IMR-90 (cell line): ENCODE data around the gene DICER1. TPM values are rescaled to one million over a fixed set of nuclear protein-coding genes. Genes with fewer than 3 reads are reported as not detected.

Source experiments
- ATAC-seq: fragments of 200-7000 bp; cut with Tn5 transposase; 2 replicates; pipeline ENCODE4 v1.9.1; 2020; ENCODE audit warnings: low read depth, mild to moderate bottlenecking, moderate library complexity
- BruUV-seq: library from RNA; stranded (reverse); fragments of 400-500 nt; replicated peaks from 2 replicates; lab custom pipeline; 2021; lab: Mats Ljungman, UMichigan
- CTCF ChIA-PET: fragments of 300-600 bp; formaldehyde crosslinking; extraction: SDS; loops from one replicate; lab custom pipeline; 2021; ENCODE audit warnings: antibody characterized with exemption; lab: Yijun Ruan, JAX
- POLR2A ChIA-PET: fragments of 300-600 bp; sonication (Branson Sonifier 250); formaldehyde crosslinking; loops from one replicate; lab custom pipeline; 2022; ENCODE audit warnings: antibody characterized with exemption; ENCODE audit not compliant: unreplicated experiment; lab: Charles Lee
- DNase-seq: peaks from one replicate; pipeline ENCODE4 v3.0.0; 2013
- H2AFZ ChIP-seq: replicated peaks from 2 replicates; pipeline ENCODE3; 2013; ENCODE audit warnings: low read length, mild to moderate bottlenecking; ENCODE audit not compliant: poor library complexity
- H2AK5ac ChIP-seq: 2 replicates; pipeline ENCODE4 v1.6.1; 2013; ENCODE audit warnings: low read depth, low read length, inconsistent platforms
- H2AK9ac ChIP-seq: replicated peaks from 2 replicates; pipeline ENCODE3; 2013; ENCODE audit warnings: mild to moderate bottlenecking, low read depth, low read length, moderate library complexity; ENCODE audit not compliant: poor library complexity
- H2BK120ac ChIP-seq: 2 replicates; pipeline ENCODE4 v1.6.1; 2013; ENCODE audit warnings: low read depth, low read length, inconsistent platforms
- H2BK15ac ChIP-seq: 3 replicates; pipeline ENCODE4 v1.6.1; 2013; ENCODE audit warnings: low read depth, low read length, inconsistent platforms
- H2BK20ac ChIP-seq: 2 replicates; pipeline ENCODE4 v1.6.1; 2013; ENCODE audit warnings: low read depth, mild to moderate bottlenecking, inconsistent platforms, low read length, moderate library complexity
- H2BK5ac ChIP-seq: 2 replicates; pipeline ENCODE4 v1.6.1; 2013; ENCODE audit warnings: mild to moderate bottlenecking, low read depth, low read length, inconsistent platforms; ENCODE audit not compliant: poor library complexity, severe bottlenecking
- H3K14ac ChIP-seq: replicated peaks from 2 replicates; pipeline ENCODE4 v1.6.1; 2013; ENCODE audit warnings: low read depth, low read length, inconsistent platforms
- H3K18ac ChIP-seq: 2 replicates; pipeline ENCODE4 v1.6.1; 2013; ENCODE audit warnings: low read depth, low read length, control low read depth
- H3K23ac ChIP-seq: 2 replicates; pipeline ENCODE4 v1.6.1; 2013; ENCODE audit warnings: low read depth, low read length, inconsistent platforms
- H3K27ac ChIP-seq: 2 replicates; pipeline ENCODE4 v1.5.1; 2013; ENCODE audit warnings: mild to moderate bottlenecking, control low read depth, low read length; ENCODE audit not compliant: insufficient read depth
- H3K27me3 ChIP-seq: 2 replicates; pipeline ENCODE4 v1.6.1; 2013; ENCODE audit warnings: low read length; ENCODE audit not compliant: control insufficient read depth, insufficient read depth
- H3K36me3 ChIP-seq: 2 replicates; pipeline ENCODE4 v1.6.1; 2013; ENCODE audit warnings: low read length, mixed read lengths; ENCODE audit not compliant: control insufficient read depth, insufficient read depth
- H3K4ac ChIP-seq: 2 replicates; pipeline ENCODE4 v1.6.1; 2013; ENCODE audit warnings: low read depth, low read length, inconsistent platforms
- H3K4me1 ChIP-seq: 2 replicates; pipeline ENCODE4 v1.6.1; 2013; ENCODE audit warnings: low read length, mixed read lengths; ENCODE audit not compliant: control insufficient read depth, insufficient read depth
- H3K4me2 ChIP-seq: 2 replicates; pipeline ENCODE4 v1.6.1; 2013; ENCODE audit warnings: low read depth, mild to moderate bottlenecking, control low read depth, low read length, moderate library complexity
- H3K4me3 ChIP-seq: 2 replicates; pipeline ENCODE4 v1.5.1; 2013; ENCODE audit warnings: low read depth, mild to moderate bottlenecking, control low read depth, low read length, moderate library complexity; ENCODE audit not compliant: insufficient read depth
- H3K56ac ChIP-seq: 2 replicates; pipeline ENCODE4 v1.6.1; 2013; ENCODE audit warnings: low read length, inconsistent platforms; ENCODE audit not compliant: insufficient read depth; ENCODE audit errors: extremely low read depth
- H3K79me1 ChIP-seq, 2 experiments: 2 replicates each; pipeline ENCODE4 v1.6.1; 2013; ENCODE audit warnings: low read length in 2 of 2, inconsistent platforms in 1 of 2, low read depth in 1 of 2
- H3K9ac ChIP-seq: 2 replicates; pipeline ENCODE4 v1.6.1; 2013; ENCODE audit warnings: low read depth, low read length, control low read depth
- H3K9me1 ChIP-seq: 2 replicates; pipeline ENCODE4 v1.6.1; 2013; ENCODE audit warnings: low read length, inconsistent platforms; ENCODE audit not compliant: insufficient read depth
- H3K9me3 ChIP-seq: 2 replicates; pipeline ENCODE4 v1.6.1; 2013; ENCODE audit warnings: low read length; ENCODE audit not compliant: control insufficient read depth, insufficient read depth
- H4K20me1 ChIP-seq: 2 replicates; pipeline ENCODE4 v1.6.1; 2013; ENCODE audit warnings: low read length, inconsistent platforms; ENCODE audit not compliant: insufficient read depth
- H4K5ac ChIP-seq: 2 replicates; pipeline ENCODE4 v1.6.1; 2013; ENCODE audit warnings: mild to moderate bottlenecking, low read depth, low read length, control low read depth
- H4K8ac ChIP-seq, 2 experiments: 2 replicates each; pipeline ENCODE4 v1.6.1; 2013; ENCODE audit warnings: low read depth in 2 of 2, low read length in 2 of 2, control low read depth in 1 of 2, inconsistent platforms in 1 of 2
- H4K91ac ChIP-seq: 2 replicates; pipeline ENCODE4 v1.6.1; 2013; ENCODE audit warnings: low read depth, low read length, inconsistent platforms; ENCODE audit not compliant: insufficient read depth
- BHLHE40 ChIP-seq: fragments of 150-350 bp; IDR thresholded peaks from 2 replicates; pipeline ENCODE4 v1.6.1; 2016; ENCODE audit warnings: mild to moderate bottlenecking, low read depth, low read length
- CEBPB ChIP-seq: IDR thresholded peaks from 2 replicates; pipeline ENCODE4 v1.6.1; 2012; ENCODE audit warnings: low read depth, low read length, improper control_type of control experiment
- CHD1 ChIP-seq: IDR thresholded peaks from 2 replicates; pipeline ENCODE4 v1.6.1; 2012; ENCODE audit warnings: low read depth, low read length, improper control_type of control experiment
- FOS ChIP-seq: fragments of 150-350 bp; IDR thresholded peaks from 2 replicates; pipeline ENCODE4 v1.6.1; 2016; ENCODE audit warnings: low read depth, low read length
- MAFK ChIP-seq: IDR thresholded peaks from 2 replicates; pipeline ENCODE4 v1.6.1; 2012; ENCODE audit warnings: low read depth, low read length, improper control_type of control experiment
- MAZ ChIP-seq: IDR thresholded peaks from 2 replicates; pipeline ENCODE4 v1.6.1; 2012; ENCODE audit warnings: low read depth, mild to moderate bottlenecking, low read length, improper control_type of control experiment, moderate library complexity, borderline replicate concordance
- MXI1 ChIP-seq: IDR thresholded peaks from 2 replicates; pipeline ENCODE4 v1.6.1; 2012; ENCODE audit warnings: low read depth, mild to moderate bottlenecking, low read length, moderate library complexity, borderline replicate concordance
- NFE2L2 ChIP-seq: fragments of 150-350 bp; IDR thresholded peaks from 2 replicates; pipeline ENCODE4 v1.6.1; 2016; ENCODE audit warnings: low read depth, mild to moderate bottlenecking, low read length
- POLR2A ChIP-seq: IDR thresholded peaks from 2 replicates; pipeline ENCODE4 v1.6.1; 2012; ENCODE audit warnings: mild to moderate bottlenecking, low read depth, low read length
- RAD21 ChIP-seq: IDR thresholded peaks from 2 replicates; pipeline ENCODE4 v1.6.1; 2012; ENCODE audit warnings: low read length, improper control_type of control experiment
- RCOR1 ChIP-seq: IDR thresholded peaks from 2 replicates; pipeline ENCODE4 v1.6.1; 2012; ENCODE audit warnings: mild to moderate bottlenecking, low read length, improper control_type of control experiment; ENCODE audit not compliant: insufficient replicate concordance
- RFX5 ChIP-seq: IDR thresholded peaks from 2 replicates; pipeline ENCODE4 v1.8.0; 2012; ENCODE audit warnings: low read depth, mild to moderate bottlenecking, low read length, moderate library complexity
- SMC3 ChIP-seq: fragments of 150-350 bp; IDR thresholded peaks from 2 replicates; pipeline ENCODE4 v1.6.1; 2016; ENCODE audit warnings: low read depth, mild to moderate bottlenecking, antibody characterized with exemption, low read length, moderate library complexity
- WGBS, 2 experiments: methylation state at CpG; one replicate each; pipeline versions ENCODE4 v1.1.5 to v1.1.7; 2013; ENCODE audit warnings: missing lambda C conversion rate in 2 of 2; ENCODE audit not compliant: insufficient read length in 1 of 2; ENCODE audit errors: extremely low coverage in 2 of 2; 5-methylcytosine and 5-hydroxymethylcytosine counted together
- dilution Hi-C: fragments of 300-500 bp; cut with HindIII; formaldehyde crosslinking; loops from one replicate; pipeline ENCODE4 v1.14.3; 2018; ENCODE audit warnings: low sequenced_read_pairs; ENCODE audit not compliant: unreplicated experiment
- in situ Hi-C: fragments of 300-500 bp; cut with MboI; formaldehyde crosslinking; loops from 3 replicates; pipeline ENCODE4 v1.14.3; 2019; ENCODE audit warnings: low sequenced_read_pairs, inconsistent platforms, mixed read lengths
- intact Hi-C: fragments of 100-400 bp; cut with micrococcal nuclease; formaldehyde crosslinking; loops from 2 replicates; pipeline ENCODE4 v1.10.0; 2022
- polyA plus RNA-seq, 3 experiments: library from polyadenylated mRNA; depleted of rRNA; stranded (reverse); fragments of >200 nt; gene quantifications; 2 replicates each; pipeline ENCODE4 v1.2.3, GENCODE V29; 2012; ENCODE audit warnings: low replicate concordance in 1 of 3
- total RNA-seq: library from RNA; depleted of rRNA; stranded (reverse); fragments of >200 nt; gene quantifications from 2 replicates; pipeline ENCODE4 v1.2.3, GENCODE V29; 2012
- TF ChIP-seq, protein P1 (sequence below): conservative IDR thresholded peaks from 2 replicates; pipeline ENCODE4 v1.5.1; 2012; ENCODE audit warnings: mild to moderate bottlenecking, low read depth, low read length, improper control_type of control experiment
- TF ChIP-seq, protein P2 (sequence below): fragments of 150-350 bp; IDR thresholded peaks from 2 replicates; pipeline ENCODE4 v1.6.1; 2016; ENCODE audit warnings: low read depth, mild to moderate bottlenecking, low read length, moderate library complexity, borderline replicate concordance
- TF ChIP-seq, protein P3 (sequence below): fragments of 150-350 bp; IDR thresholded peaks from 2 replicates; pipeline ENCODE4 v1.6.1; 2017; ENCODE audit warnings: mild to moderate bottlenecking, antibody characterized with exemption, low read length, low read depth

DICER1 gene
- total and polyA plus RNA-seq, 2 of the 4 experiments (the other 2 are of a cell fraction), result 9.7 to 49.5 TPM

DNA sequence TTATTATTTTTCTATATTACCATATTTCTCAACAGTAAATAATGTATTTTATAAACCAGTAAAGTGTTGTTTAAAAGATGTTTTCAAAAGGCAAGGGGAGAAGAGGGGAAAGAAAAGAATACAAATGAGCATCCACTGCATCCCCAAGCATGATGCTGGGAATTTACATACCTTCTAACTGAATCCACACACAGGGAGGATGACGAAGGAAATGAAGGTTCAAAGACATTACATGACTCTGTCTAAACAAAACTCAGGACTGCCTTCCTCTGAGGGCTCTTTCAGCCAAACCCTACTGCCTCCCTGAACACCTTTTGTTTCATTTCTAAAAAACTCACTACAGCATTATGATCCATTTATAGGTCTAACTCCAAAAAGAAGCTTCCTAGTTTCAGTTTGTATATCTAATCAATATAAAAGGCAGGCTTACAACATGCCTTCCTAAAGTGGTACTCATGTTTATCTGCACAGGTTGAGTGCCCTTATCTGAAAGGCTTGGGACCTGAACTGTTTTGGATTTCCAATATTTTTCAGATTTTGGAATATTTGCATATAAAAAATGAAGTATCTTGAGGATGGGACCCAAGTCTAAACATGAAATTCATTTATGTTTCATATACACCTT is 30.3 kb downstream of the DICER1 start:
- ChIA-PET CTCF (no interaction called here), POLR2A (no interaction called here)
- Histone ChIP-seq H3K27ac (no peak overlapping the region), H3K56ac (no peak overlapping the region), H3K4me3 (no peak overlapping the region), H2BK15ac (no peak overlapping the region), H3K4me1 (peaks cover 5% of the 10 kb centered on the region), H3K36me3 (peaks cover 14% of the 10 kb centered on the region), H2BK20ac (no peak overlapping the region), H3K4me2 (peak overlapping the region; percentile 50; the same call in 1 of the 2 replicates), H2BK5ac (peak overlapping the region; percentile 24), H3K9me3 (no peaks in the 10 kb centered on the region), H4K91ac (no peak overlapping the region), H2AK5ac (no peak overlapping the region), H4K5ac (no peak overlapping the region), H3K4ac (no peak overlapping the region), H4K20me1 (no peaks in the 10 kb centered on the region), H3K9ac (no peak overlapping the region), H2BK120ac (no peak overlapping the region), H3K27me3 (no peaks in the 10 kb centered on the region), H3K9me1 (peaks cover 2% of the 10 kb centered on the region; the same call in 1 of the 2 replicates), H3K14ac (no peak overlapping the region), H3K79me1 (peaks cover 28 to 37% of the 10 kb centered on the region in 2 experiments), H4K8ac (no peak overlapping the region), H3K23ac (no peak overlapping the region), H2AK9ac (no peak overlapping the region), H3K18ac (no peak overlapping the region; the same call in 1 of the 2 replicates), H2AFZ (no peak overlapping the region)
- WGBS, 2 experiments, result no CpG with 5 or more reads among the region's 1 CpG
- in situ Hi-C loops (loop anchor here (25.0 kb wide), 1 partner anchor 385 kb away; the partner anchor contains the start of gene SYNE3), intact Hi-C loops (loop anchor here (10.0 kb wide), 1 partner anchor 408 kb away; the partner anchor contains the start of gene GLRX5), dilution Hi-C loops (no loop called here)
- peak; percentile 76 for DNase-seq
- no peak for TF ChIP-seq RFX5
- TF ChIP-seq, protein P1, sequence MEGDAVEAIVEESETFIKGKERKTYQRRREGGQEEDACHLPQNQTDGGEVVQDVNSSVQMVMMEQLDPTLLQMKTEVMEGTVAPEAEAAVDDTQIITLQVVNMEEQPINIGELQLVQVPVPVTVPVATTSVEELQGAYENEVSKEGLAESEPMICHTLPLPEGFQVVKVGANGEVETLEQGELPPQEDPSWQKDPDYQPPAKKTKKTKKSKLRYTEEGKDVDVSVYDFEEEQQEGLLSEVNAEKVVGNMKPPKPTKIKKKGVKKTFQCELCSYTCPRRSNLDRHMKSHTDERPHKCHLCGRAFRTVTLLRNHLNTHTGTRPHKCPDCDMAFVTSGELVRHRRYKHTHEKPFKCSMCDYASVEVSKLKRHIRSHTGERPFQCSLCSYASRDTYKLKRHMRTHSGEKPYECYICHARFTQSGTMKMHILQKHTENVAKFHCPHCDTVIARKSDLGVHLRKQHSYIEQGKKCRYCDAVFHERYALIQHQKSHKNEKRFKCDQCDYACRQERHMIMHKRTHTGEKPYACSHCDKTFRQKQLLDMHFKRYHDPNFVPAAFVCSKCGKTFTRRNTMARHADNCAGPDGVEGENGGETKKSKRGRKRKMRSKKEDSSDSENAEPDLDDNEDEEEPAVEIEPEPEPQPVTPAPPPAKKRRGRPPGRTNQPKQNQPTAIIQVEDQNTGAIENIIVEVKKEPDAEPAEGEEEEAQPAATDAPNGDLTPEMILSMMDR, result no peak
- TF ChIP-seq RCOR1, result no peak
- TF ChIP-seq, protein P2, sequence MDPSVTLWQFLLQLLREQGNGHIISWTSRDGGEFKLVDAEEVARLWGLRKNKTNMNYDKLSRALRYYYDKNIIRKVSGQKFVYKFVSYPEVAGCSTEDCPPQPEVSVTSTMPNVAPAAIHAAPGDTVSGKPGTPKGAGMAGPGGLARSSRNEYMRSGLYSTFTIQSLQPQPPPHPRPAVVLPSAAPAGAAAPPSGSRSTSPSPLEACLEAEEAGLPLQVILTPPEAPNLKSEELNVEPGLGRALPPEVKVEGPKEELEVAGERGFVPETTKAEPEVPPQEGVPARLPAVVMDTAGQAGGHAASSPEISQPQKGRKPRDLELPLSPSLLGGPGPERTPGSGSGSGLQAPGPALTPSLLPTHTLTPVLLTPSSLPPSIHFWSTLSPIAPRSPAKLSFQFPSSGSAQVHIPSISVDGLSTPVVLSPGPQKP, result no peak
- TF ChIP-seq, protein P3, sequence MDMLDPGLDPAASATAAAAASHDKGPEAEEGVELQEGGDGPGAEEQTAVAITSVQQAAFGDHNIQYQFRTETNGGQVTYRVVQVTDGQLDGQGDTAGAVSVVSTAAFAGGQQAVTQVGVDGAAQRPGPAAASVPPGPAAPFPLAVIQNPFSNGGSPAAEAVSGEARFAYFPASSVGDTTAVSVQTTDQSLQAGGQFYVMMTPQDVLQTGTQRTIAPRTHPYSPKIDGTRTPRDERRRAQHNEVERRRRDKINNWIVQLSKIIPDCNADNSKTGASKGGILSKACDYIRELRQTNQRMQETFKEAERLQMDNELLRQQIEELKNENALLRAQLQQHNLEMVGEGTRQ, result no peak
- no peak for TF ChIP-seq CHD1
- TF ChIP-seq MAFK, result no peak
- no peak for TF ChIP-seq MXI1
- no peak for TF ChIP-seq POLR2A
- TF ChIP-seq BHLHE40, result no peak
- TF ChIP-seq SMC3, result no peak
- no peak for TF ChIP-seq MAZ
- TF ChIP-seq NFE2L2, result no peak
- no peak for TF ChIP-seq FOS
- TF ChIP-seq CEBPB, result no peak
- no peak for TF ChIP-seq RAD21
- ATAC-seq, result peak; percentile 84
- no TSS peak for BruUV-seq
